ENCODE measurements around the gene THOP1. TPM values are rescaled to one million over a fixed set of nuclear protein-coding genes. Genes with fewer than 3 reads are reported as not detected.

THOP1 gene
- total RNA-seq, 4 donors from 2014 or later, result 24.3 to 142 (median 49.5) TPM

- H3K27me3 ChIP-seq, result no peaks in the 10 kb centered on the region
- no peaks in the 10 kb centered on the region for H3K9me3 ChIP-seq
- no peak for TF ChIP-seq CTCF (IDR thresholded peaks at IDR 0.05)
- TF ChIP-seq POLR2A (IDR thresholded peaks at IDR 0.05), result no peak
- peaks cover 0 to 31% (median 9%) of the 10 kb centered on the region in 4 donors for H3K4me1 ChIP-seq
- H3K27ac ChIP-seq, result no peak overlapping the region
- no peak overlapping the region for H3K4me3 ChIP-seq
- DNase-seq, result no peak
- H3K36me3 ChIP-seq, result no peaks in the 10 kb centered on the region
These were observed 5.0 kb upstream of the THOP1 start for GRCh38 chr19:2780284-2780683.

DNA sequence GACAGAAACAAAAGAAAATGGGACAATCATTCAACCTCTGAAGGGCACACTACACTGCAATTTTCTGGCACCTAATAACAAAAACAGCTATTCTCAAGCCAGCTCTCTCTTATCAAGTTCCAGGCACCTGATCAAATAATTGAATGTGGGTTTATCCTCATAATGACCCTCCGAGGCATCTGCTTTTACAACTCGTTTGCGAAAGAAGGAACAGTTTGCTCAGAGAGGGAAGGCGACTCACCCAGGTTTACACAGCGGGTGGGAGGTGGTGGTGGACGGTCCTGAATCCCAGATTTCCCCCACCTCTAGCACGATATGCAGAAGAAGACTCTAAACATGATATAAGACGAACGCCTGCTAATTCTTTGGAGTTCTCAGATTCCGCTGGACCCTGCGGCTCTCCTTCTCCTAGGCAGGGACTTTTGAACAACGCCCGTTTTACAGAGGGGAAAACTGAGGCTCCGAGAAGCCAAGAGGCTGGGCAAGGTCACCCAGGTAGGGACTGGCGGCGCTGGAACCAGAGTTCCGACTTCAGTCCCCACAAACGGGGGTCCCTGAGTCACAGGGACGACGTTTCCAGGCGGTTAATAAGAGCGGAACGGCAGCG is 2.9 kb upstream of the THOP1 start:
- Histone ChIP-seq H3K27me3 (no peaks in the 10 kb centered on the region), H3K4me3 (peak overlapping the region; percentile 67 to 100 (median 87)), H3K9me3 (no peaks in the 10 kb centered on the region), H3K36me3 (no peaks in the 10 kb centered on the region), H3K4me1 (peaks cover 0 to 39% (median 9%) of the 10 kb centered on the region in 4 donors), H3K27ac (peak overlapping the region; percentile 86 to 96 (median 92))
- TF ChIP-seq CTCF (IDR thresholded peaks at IDR 0.05), result no peak
- TF ChIP-seq POLR2A (IDR thresholded peaks at IDR 0.05), result no peak
- DNase-seq, result no peak

- TF ChIP-seq POLR2A (IDR thresholded peaks at IDR 0.05), result peak; percentile 83 to 89
- peak; percentile 31 to 74 (median 58) for TF ChIP-seq CTCF (IDR thresholded peaks at IDR 0.05)
- H3K36me3 ChIP-seq, result no peaks in the 10 kb centered on the region
- H3K4me3 ChIP-seq, result peak within 1 kb of the TSS; percentile 67 to 100 (median 87)
- H3K27ac ChIP-seq, result peak within 1 kb of the TSS; percentile 86 to 96 (median 92)
- H3K4me1 ChIP-seq, result peaks cover 0 to 39% (median 9%) of the 10 kb centered on the region in 4 donors
- DNase-seq, result peak; percentile 97 to 99 (median 98)
- H3K9me3 ChIP-seq, result no peaks in the 10 kb centered on the region
- H3K27me3 ChIP-seq, result no peaks in the 10 kb centered on the region
These were observed 2.1 kb upstream of the THOP1 start, which contains the start of gene SGTA for GRCh38 chr19:2782936-2783780. SGTA (minus strand) TSS chr19:2783273; CDS start chr19:2769068, 14,205 bp downstream.

DNA sequence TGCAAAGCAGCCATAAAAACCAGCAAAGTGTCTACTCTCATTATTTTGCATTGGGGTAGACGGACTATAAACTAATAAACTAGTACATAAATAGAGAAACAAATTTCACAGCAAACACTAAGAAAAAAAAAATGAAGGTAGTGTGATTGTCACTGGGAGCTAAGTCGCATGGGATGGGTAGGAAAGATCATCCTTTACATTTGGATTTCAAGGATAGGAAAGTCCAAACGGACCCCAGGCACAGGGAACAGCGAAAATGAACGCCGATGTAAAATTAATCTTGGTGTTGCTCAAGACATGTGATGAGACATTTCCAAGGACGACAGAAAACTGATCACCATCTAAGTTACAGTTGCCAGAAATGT is 1.5 kb upstream of the THOP1 start:
- TF ChIP-seq CTCF (IDR thresholded peaks at IDR 0.05), result no peak
- no peak for TF ChIP-seq POLR2A (IDR thresholded peaks at IDR 0.05)
- Histone ChIP-seq H3K4me3 (peak overlapping the region in 3 of 4 donors; percentile 67 to 100 (median 83)), H3K27me3 (no peaks in the 10 kb centered on the region), H3K36me3 (no peaks in the 10 kb centered on the region), H3K9me3 (no peaks in the 10 kb centered on the region), H3K27ac (peak overlapping the region; percentile 86 to 96 (median 92)), H3K4me1 (peaks cover 0 to 39% (median 9%) of the 10 kb centered on the region in 4 donors)
- no peak for DNase-seq

- Histone ChIP-seq H3K4me1 (peaks cover 0 to 22% (median 7%) of the 10 kb centered on the region in 4 donors), H3K36me3 (no peaks in the 10 kb centered on the region), H3K27me3 (no peaks in the 10 kb centered on the region), H3K27ac (no peak overlapping the region), H3K9me3 (no peaks in the 10 kb centered on the region), H3K4me3 (no peak overlapping the region)
- TF ChIP-seq CTCF (IDR thresholded peaks at IDR 0.05) (no peak), POLR2A (IDR thresholded peaks at IDR 0.05) (no peak)
- no peak for DNase-seq
These were observed 1.8 kb downstream of the THOP1 start for GRCh38 chr19:2787115-2787514.
